IMR-90 (cell line): Measurements from ENCODE around the gene GNB4. TPM values are rescaled to one million over a fixed set of nuclear protein-coding genes. Genes with fewer than 3 reads are reported as not detected.

ENCODE experiments used
- ATAC-seq: fragments of 200-7000 bp; cut with Tn5 transposase; 2 replicates; pipeline ENCODE4 v1.9.1; 2020; ENCODE audit warnings: low read depth, mild to moderate bottlenecking, moderate library complexity
- BruUV-seq: library from RNA; stranded (reverse); fragments of 400-500 nt; replicated peaks from 2 replicates; lab custom pipeline; 2021; lab: Mats Ljungman, UMichigan
- CTCF ChIA-PET: fragments of 300-600 bp; formaldehyde crosslinking; extraction: SDS; loops from one replicate; lab custom pipeline; 2021; ENCODE audit warnings: antibody characterized with exemption; lab: Yijun Ruan, JAX
- POLR2A ChIA-PET: fragments of 300-600 bp; sonication (Branson Sonifier 250); formaldehyde crosslinking; loops from one replicate; lab custom pipeline; 2022; ENCODE audit warnings: antibody characterized with exemption; ENCODE audit not compliant: unreplicated experiment; lab: Charles Lee
- DNase-seq: peaks from one replicate; pipeline ENCODE4 v3.0.0; 2013
- H2AFZ ChIP-seq: replicated peaks from 2 replicates; pipeline ENCODE3; 2013; ENCODE audit warnings: low read length, mild to moderate bottlenecking; ENCODE audit not compliant: poor library complexity
- H2AK5ac ChIP-seq: 2 replicates; pipeline ENCODE4 v1.6.1; 2013; ENCODE audit warnings: low read depth, low read length, inconsistent platforms
- H2AK9ac ChIP-seq: replicated peaks from 2 replicates; pipeline ENCODE3; 2013; ENCODE audit warnings: mild to moderate bottlenecking, low read depth, low read length, moderate library complexity; ENCODE audit not compliant: poor library complexity
- H2BK120ac ChIP-seq: 2 replicates; pipeline ENCODE4 v1.6.1; 2013; ENCODE audit warnings: low read depth, low read length, inconsistent platforms
- H2BK15ac ChIP-seq: 3 replicates; pipeline ENCODE4 v1.6.1; 2013; ENCODE audit warnings: low read depth, low read length, inconsistent platforms
- H2BK20ac ChIP-seq: 2 replicates; pipeline ENCODE4 v1.6.1; 2013; ENCODE audit warnings: low read depth, mild to moderate bottlenecking, inconsistent platforms, low read length, moderate library complexity
- H2BK5ac ChIP-seq: 2 replicates; pipeline ENCODE4 v1.6.1; 2013; ENCODE audit warnings: mild to moderate bottlenecking, low read depth, low read length, inconsistent platforms; ENCODE audit not compliant: poor library complexity, severe bottlenecking
- H3K14ac ChIP-seq: replicated peaks from 2 replicates; pipeline ENCODE4 v1.6.1; 2013; ENCODE audit warnings: low read depth, low read length, inconsistent platforms
- H3K18ac ChIP-seq: 2 replicates; pipeline ENCODE4 v1.6.1; 2013; ENCODE audit warnings: low read depth, low read length, control low read depth
- H3K23ac ChIP-seq: 2 replicates; pipeline ENCODE4 v1.6.1; 2013; ENCODE audit warnings: low read depth, low read length, inconsistent platforms
- H3K27ac ChIP-seq: 2 replicates; pipeline ENCODE4 v1.5.1; 2013; ENCODE audit warnings: mild to moderate bottlenecking, control low read depth, low read length; ENCODE audit not compliant: insufficient read depth
- H3K27me3 ChIP-seq: 2 replicates; pipeline ENCODE4 v1.6.1; 2013; ENCODE audit warnings: low read length; ENCODE audit not compliant: control insufficient read depth, insufficient read depth
- H3K36me3 ChIP-seq: 2 replicates; pipeline ENCODE4 v1.6.1; 2013; ENCODE audit warnings: low read length, mixed read lengths; ENCODE audit not compliant: control insufficient read depth, insufficient read depth
- H3K4ac ChIP-seq: 2 replicates; pipeline ENCODE4 v1.6.1; 2013; ENCODE audit warnings: low read depth, low read length, inconsistent platforms
- H3K4me1 ChIP-seq: 2 replicates; pipeline ENCODE4 v1.6.1; 2013; ENCODE audit warnings: low read length, mixed read lengths; ENCODE audit not compliant: control insufficient read depth, insufficient read depth
- H3K4me2 ChIP-seq: 2 replicates; pipeline ENCODE4 v1.6.1; 2013; ENCODE audit warnings: low read depth, mild to moderate bottlenecking, control low read depth, low read length, moderate library complexity
- H3K4me3 ChIP-seq: 2 replicates; pipeline ENCODE4 v1.5.1; 2013; ENCODE audit warnings: low read depth, mild to moderate bottlenecking, control low read depth, low read length, moderate library complexity; ENCODE audit not compliant: insufficient read depth
- H3K56ac ChIP-seq: 2 replicates; pipeline ENCODE4 v1.6.1; 2013; ENCODE audit warnings: low read length, inconsistent platforms; ENCODE audit not compliant: insufficient read depth; ENCODE audit errors: extremely low read depth
- H3K79me1 ChIP-seq, 2 experiments: 2 replicates each; pipeline ENCODE4 v1.6.1; 2013; ENCODE audit warnings: low read length in 2 of 2, inconsistent platforms in 1 of 2, low read depth in 1 of 2
- H3K9ac ChIP-seq: 2 replicates; pipeline ENCODE4 v1.6.1; 2013; ENCODE audit warnings: low read depth, low read length, control low read depth
- H3K9me1 ChIP-seq: 2 replicates; pipeline ENCODE4 v1.6.1; 2013; ENCODE audit warnings: low read length, inconsistent platforms; ENCODE audit not compliant: insufficient read depth
- H3K9me3 ChIP-seq: 2 replicates; pipeline ENCODE4 v1.6.1; 2013; ENCODE audit warnings: low read length; ENCODE audit not compliant: control insufficient read depth, insufficient read depth
- H4K20me1 ChIP-seq: 2 replicates; pipeline ENCODE4 v1.6.1; 2013; ENCODE audit warnings: low read length, inconsistent platforms; ENCODE audit not compliant: insufficient read depth
- H4K5ac ChIP-seq: 2 replicates; pipeline ENCODE4 v1.6.1; 2013; ENCODE audit warnings: mild to moderate bottlenecking, low read depth, low read length, control low read depth
- H4K8ac ChIP-seq, 2 experiments: 2 replicates each; pipeline ENCODE4 v1.6.1; 2013; ENCODE audit warnings: low read depth in 2 of 2, low read length in 2 of 2, control low read depth in 1 of 2, inconsistent platforms in 1 of 2
- H4K91ac ChIP-seq: 2 replicates; pipeline ENCODE4 v1.6.1; 2013; ENCODE audit warnings: low read depth, low read length, inconsistent platforms; ENCODE audit not compliant: insufficient read depth
- BHLHE40 ChIP-seq: fragments of 150-350 bp; IDR thresholded peaks from 2 replicates; pipeline ENCODE4 v1.6.1; 2016; ENCODE audit warnings: mild to moderate bottlenecking, low read depth, low read length
- CEBPB ChIP-seq: IDR thresholded peaks from 2 replicates; pipeline ENCODE4 v1.6.1; 2012; ENCODE audit warnings: low read depth, low read length, improper control_type of control experiment
- CHD1 ChIP-seq: IDR thresholded peaks from 2 replicates; pipeline ENCODE4 v1.6.1; 2012; ENCODE audit warnings: low read depth, low read length, improper control_type of control experiment
- FOS ChIP-seq: fragments of 150-350 bp; IDR thresholded peaks from 2 replicates; pipeline ENCODE4 v1.6.1; 2016; ENCODE audit warnings: low read depth, low read length
- MAFK ChIP-seq: IDR thresholded peaks from 2 replicates; pipeline ENCODE4 v1.6.1; 2012; ENCODE audit warnings: low read depth, low read length, improper control_type of control experiment
- MAZ ChIP-seq: IDR thresholded peaks from 2 replicates; pipeline ENCODE4 v1.6.1; 2012; ENCODE audit warnings: low read depth, mild to moderate bottlenecking, low read length, improper control_type of control experiment, moderate library complexity, borderline replicate concordance
- MXI1 ChIP-seq: IDR thresholded peaks from 2 replicates; pipeline ENCODE4 v1.6.1; 2012; ENCODE audit warnings: low read depth, mild to moderate bottlenecking, low read length, moderate library complexity, borderline replicate concordance
- NFE2L2 ChIP-seq: fragments of 150-350 bp; IDR thresholded peaks from 2 replicates; pipeline ENCODE4 v1.6.1; 2016; ENCODE audit warnings: low read depth, mild to moderate bottlenecking, low read length
- POLR2A ChIP-seq: IDR thresholded peaks from 2 replicates; pipeline ENCODE4 v1.6.1; 2012; ENCODE audit warnings: mild to moderate bottlenecking, low read depth, low read length
- RAD21 ChIP-seq: IDR thresholded peaks from 2 replicates; pipeline ENCODE4 v1.6.1; 2012; ENCODE audit warnings: low read length, improper control_type of control experiment
- RCOR1 ChIP-seq: IDR thresholded peaks from 2 replicates; pipeline ENCODE4 v1.6.1; 2012; ENCODE audit warnings: mild to moderate bottlenecking, low read length, improper control_type of control experiment; ENCODE audit not compliant: insufficient replicate concordance
- RFX5 ChIP-seq: IDR thresholded peaks from 2 replicates; pipeline ENCODE4 v1.8.0; 2012; ENCODE audit warnings: low read depth, mild to moderate bottlenecking, low read length, moderate library complexity
- SMC3 ChIP-seq: fragments of 150-350 bp; IDR thresholded peaks from 2 replicates; pipeline ENCODE4 v1.6.1; 2016; ENCODE audit warnings: low read depth, mild to moderate bottlenecking, antibody characterized with exemption, low read length, moderate library complexity
- whole genome bisulfite sequencing, 2 experiments: methylation state at CpG; one replicate each; pipeline versions ENCODE4 v1.1.5 to v1.1.7; 2013; ENCODE audit warnings: missing lambda C conversion rate in 2 of 2; ENCODE audit not compliant: insufficient read length in 1 of 2; ENCODE audit errors: extremely low coverage in 2 of 2; 5-methylcytosine and 5-hydroxymethylcytosine counted together
- dilution Hi-C: fragments of 300-500 bp; cut with HindIII; formaldehyde crosslinking; loops from one replicate; pipeline ENCODE4 v1.14.3; 2018; ENCODE audit warnings: low sequenced_read_pairs; ENCODE audit not compliant: unreplicated experiment
- in situ Hi-C: fragments of 300-500 bp; cut with MboI; formaldehyde crosslinking; loops from 3 replicates; pipeline ENCODE4 v1.14.3; 2019; ENCODE audit warnings: low sequenced_read_pairs, inconsistent platforms, mixed read lengths
- intact Hi-C: fragments of 100-400 bp; cut with micrococcal nuclease; formaldehyde crosslinking; loops from 2 replicates; pipeline ENCODE4 v1.10.0; 2022
- polyA plus RNA-seq, 3 experiments: library from polyadenylated mRNA; depleted of rRNA; stranded (reverse); fragments of >200 nt; gene quantifications; 2 replicates each; pipeline ENCODE4 v1.2.3, GENCODE V29; 2012; ENCODE audit warnings: low replicate concordance in 1 of 3
- total RNA-seq: library from RNA; depleted of rRNA; stranded (reverse); fragments of >200 nt; gene quantifications from 2 replicates; pipeline ENCODE4 v1.2.3, GENCODE V29; 2012
- TF ChIP-seq, protein P1 (sequence below): conservative IDR thresholded peaks from 2 replicates; pipeline ENCODE4 v1.5.1; 2012; ENCODE audit warnings: mild to moderate bottlenecking, low read depth, low read length, improper control_type of control experiment
- TF ChIP-seq, protein P2 (sequence below): fragments of 150-350 bp; IDR thresholded peaks from 2 replicates; pipeline ENCODE4 v1.6.1; 2017; ENCODE audit warnings: mild to moderate bottlenecking, antibody characterized with exemption, low read length, low read depth
- TF ChIP-seq, protein P3 (sequence below): fragments of 150-350 bp; IDR thresholded peaks from 2 replicates; pipeline ENCODE4 v1.6.1; 2016; ENCODE audit warnings: low read depth, mild to moderate bottlenecking, low read length, moderate library complexity, borderline replicate concordance

The GNB4 gene
- total and polyA plus RNA-seq, 2 of the 4 experiments (the other 2 are of a cell fraction), result 22.1 to 112 TPM

DNA sequence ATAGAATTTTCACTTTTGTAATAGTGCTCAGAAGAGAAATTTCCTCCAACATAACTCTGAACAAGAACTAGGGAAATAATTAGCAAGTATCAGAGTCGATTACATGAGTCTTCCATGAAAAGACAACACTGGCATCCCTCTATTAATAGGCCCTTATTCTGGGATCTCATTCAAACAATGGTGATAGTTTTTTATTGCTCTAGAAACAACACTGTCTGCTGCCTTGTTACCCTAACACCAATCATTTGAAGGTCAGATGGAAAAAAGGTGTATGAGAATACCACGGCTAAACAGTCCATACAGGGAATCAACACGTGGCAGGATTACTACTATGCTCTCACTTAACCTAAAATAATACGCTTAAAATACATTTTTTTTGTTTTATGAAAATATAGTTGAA is 35.9 kb downstream of the GNB4 start:
- H3K4ac ChIP-seq, result no peak overlapping the region
- H3K4me3 ChIP-seq, result no peak overlapping the region
- H4K8ac ChIP-seq, result no peak overlapping the region
- no TSS peak for BruUV-seq
- peaks cover 15 to 19% of the 10 kb centered on the region in 2 experiments for H3K79me1 ChIP-seq
- no peak for DNase-seq
- H3K27ac ChIP-seq, result no peak overlapping the region
- no peak overlapping the region for H2BK120ac ChIP-seq
- H2BK5ac ChIP-seq, result no peak overlapping the region
- no peaks in the 10 kb centered on the region; the same call in 1 of the 2 replicates for H3K4me1 ChIP-seq
- H3K27me3 ChIP-seq, result no peaks in the 10 kb centered on the region
- no peak overlapping the region for H3K14ac ChIP-seq
- no peak overlapping the region for H3K9ac ChIP-seq
- no peaks in the 10 kb centered on the region for H3K9me3 ChIP-seq
- no peak overlapping the region for H2AK9ac ChIP-seq
- dilution Hi-C loops (no loop called here), intact Hi-C loops (no loop called here), in situ Hi-C loops (no loop called here)
- H2AK5ac ChIP-seq, result no peak overlapping the region
- no peak overlapping the region for H3K56ac ChIP-seq
- POLR2A ChIA-PET, result no interaction called here
- TF ChIP-seq MAZ (no peak), CHD1 (no peak), MAFK (no peak), NFE2L2 (no peak), RCOR1 (no peak), POLR2A (no peak), RAD21 (no peak), SMC3 (no peak), MXI1 (no peak), FOS (no peak), RFX5 (no peak), CEBPB (no peak), BHLHE40 (no peak)
- TF ChIP-seq, protein P1, sequence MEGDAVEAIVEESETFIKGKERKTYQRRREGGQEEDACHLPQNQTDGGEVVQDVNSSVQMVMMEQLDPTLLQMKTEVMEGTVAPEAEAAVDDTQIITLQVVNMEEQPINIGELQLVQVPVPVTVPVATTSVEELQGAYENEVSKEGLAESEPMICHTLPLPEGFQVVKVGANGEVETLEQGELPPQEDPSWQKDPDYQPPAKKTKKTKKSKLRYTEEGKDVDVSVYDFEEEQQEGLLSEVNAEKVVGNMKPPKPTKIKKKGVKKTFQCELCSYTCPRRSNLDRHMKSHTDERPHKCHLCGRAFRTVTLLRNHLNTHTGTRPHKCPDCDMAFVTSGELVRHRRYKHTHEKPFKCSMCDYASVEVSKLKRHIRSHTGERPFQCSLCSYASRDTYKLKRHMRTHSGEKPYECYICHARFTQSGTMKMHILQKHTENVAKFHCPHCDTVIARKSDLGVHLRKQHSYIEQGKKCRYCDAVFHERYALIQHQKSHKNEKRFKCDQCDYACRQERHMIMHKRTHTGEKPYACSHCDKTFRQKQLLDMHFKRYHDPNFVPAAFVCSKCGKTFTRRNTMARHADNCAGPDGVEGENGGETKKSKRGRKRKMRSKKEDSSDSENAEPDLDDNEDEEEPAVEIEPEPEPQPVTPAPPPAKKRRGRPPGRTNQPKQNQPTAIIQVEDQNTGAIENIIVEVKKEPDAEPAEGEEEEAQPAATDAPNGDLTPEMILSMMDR, result no peak
- TF ChIP-seq, protein P2, sequence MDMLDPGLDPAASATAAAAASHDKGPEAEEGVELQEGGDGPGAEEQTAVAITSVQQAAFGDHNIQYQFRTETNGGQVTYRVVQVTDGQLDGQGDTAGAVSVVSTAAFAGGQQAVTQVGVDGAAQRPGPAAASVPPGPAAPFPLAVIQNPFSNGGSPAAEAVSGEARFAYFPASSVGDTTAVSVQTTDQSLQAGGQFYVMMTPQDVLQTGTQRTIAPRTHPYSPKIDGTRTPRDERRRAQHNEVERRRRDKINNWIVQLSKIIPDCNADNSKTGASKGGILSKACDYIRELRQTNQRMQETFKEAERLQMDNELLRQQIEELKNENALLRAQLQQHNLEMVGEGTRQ, result no peak
- TF ChIP-seq, protein P3, sequence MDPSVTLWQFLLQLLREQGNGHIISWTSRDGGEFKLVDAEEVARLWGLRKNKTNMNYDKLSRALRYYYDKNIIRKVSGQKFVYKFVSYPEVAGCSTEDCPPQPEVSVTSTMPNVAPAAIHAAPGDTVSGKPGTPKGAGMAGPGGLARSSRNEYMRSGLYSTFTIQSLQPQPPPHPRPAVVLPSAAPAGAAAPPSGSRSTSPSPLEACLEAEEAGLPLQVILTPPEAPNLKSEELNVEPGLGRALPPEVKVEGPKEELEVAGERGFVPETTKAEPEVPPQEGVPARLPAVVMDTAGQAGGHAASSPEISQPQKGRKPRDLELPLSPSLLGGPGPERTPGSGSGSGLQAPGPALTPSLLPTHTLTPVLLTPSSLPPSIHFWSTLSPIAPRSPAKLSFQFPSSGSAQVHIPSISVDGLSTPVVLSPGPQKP, result no peak
- no peak for ATAC-seq
- H2BK15ac ChIP-seq, result no peak overlapping the region
- H2BK20ac ChIP-seq, result no peak overlapping the region
- CTCF ChIA-PET, result no interaction called here
- no peak overlapping the region for H3K18ac ChIP-seq
- no peak overlapping the region for H3K23ac ChIP-seq
- no peaks in the 10 kb centered on the region for H4K20me1 ChIP-seq
- no peak overlapping the region for H3K4me2 ChIP-seq
- H3K9me1 ChIP-seq, result no peaks in the 10 kb centered on the region
- H4K91ac ChIP-seq, result no peak overlapping the region
- no CpG with 5 or more reads among the region's 4 CpGs for WGBS, 2 experiments
- peaks cover 24% of the 10 kb centered on the region for H3K36me3 ChIP-seq
- H4K5ac ChIP-seq, result no peak overlapping the region
- H2AFZ ChIP-seq, result no peak overlapping the region
